Activated naive CD8-positive, alpha-beta T cell treated with anti-CD3 and anti-CD28 coated beads for 36 hours (primary cell): Measurements from ENCODE around the gene CEP128. TPM values are rescaled to one million over a fixed set of nuclear protein-coding genes. Genes with fewer than 3 reads are reported as not detected.
A peak's percentile ranks its signal among the peaks of the same experiment; 100 is the strongest.

Experiments used
- DNase-seq: peaks from one replicate; pipeline ENCODE4 v3.0.0; 2021
- H3K27ac Mint-ChIP-seq: one replicate; pipeline ENCODE4 v1.8.0; 2022; ENCODE audit warnings: mild to moderate bottlenecking, moderate library complexity, mixed read lengths
- H3K27me3 Mint-ChIP-seq: one replicate; pipeline ENCODE4 v1.8.0; 2022; ENCODE audit warnings: mild to moderate bottlenecking, mixed read lengths
- H3K36me3 Mint-ChIP-seq: one replicate; pipeline ENCODE4 v1.8.0; 2021; ENCODE audit warnings: mild to moderate bottlenecking, mixed read lengths
- H3K4me1 Mint-ChIP-seq: one replicate; pipeline ENCODE4 v1.8.0; 2021; ENCODE audit warnings: mixed read lengths
- H3K4me3 Mint-ChIP-seq: one replicate; pipeline ENCODE4 v1.8.0; 2022; ENCODE audit warnings: mild to moderate bottlenecking, moderate library complexity, mixed read lengths
- H3K9me3 Mint-ChIP-seq: one replicate; pipeline ENCODE4 v1.8.0; 2022; ENCODE audit warnings: mixed read lengths
- total RNA-seq, 2 experiments: library from RNA; stranded (reverse); gene quantifications; one replicate each; pipeline ENCODE4 v1.2.3, GENCODE V29; 2021

The CEP128 gene
- total RNA-seq, 2 experiments from 2014 or later = 21.5 to 22.6 TPM

DNA sequence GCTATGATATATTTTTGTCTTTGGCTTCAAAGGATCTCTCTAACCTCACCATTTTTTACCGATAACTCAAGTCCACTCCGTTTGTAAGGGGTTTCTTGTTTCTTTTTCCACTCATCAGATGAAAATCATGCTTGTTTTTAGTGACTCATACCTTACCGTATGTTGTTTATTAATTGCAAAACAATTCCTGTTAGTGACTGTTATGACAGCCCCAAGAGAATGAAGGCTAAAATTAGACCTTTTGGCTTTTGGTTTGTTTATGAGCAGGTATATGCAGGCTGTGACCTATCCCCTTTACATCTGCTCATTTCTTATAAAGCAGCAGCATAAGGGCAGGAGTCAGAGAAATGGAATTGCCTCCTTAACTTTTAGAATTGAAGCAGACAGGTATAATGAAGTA is 319.8 kb downstream of the CEP128 start:
- H3K9me3 Mint-ChIP-seq = peaks cover 11% of the 10 kb centered on the region

GRCh38 chr14:80620434-80620833 is 321.1 kb downstream of the CEP128 start:
- Mint-ChIP-seq H3K27me3 (no peaks in the 10 kb centered on the region), H3K27ac (no peak overlapping the region), H3K4me3 (no peak overlapping the region), H3K36me3 (no peaks in the 10 kb centered on the region), H3K4me1 (no peaks in the 10 kb centered on the region), H3K9me3 (peaks cover 8% of the 10 kb centered on the region)
- no peak for DNase-seq

More for the DNA sequence above, 319.8 kb downstream of the CEP128 start:
- DNase-seq = no peak
- no peaks in the 10 kb centered on the region for H3K36me3 Mint-ChIP-seq
- no peak overlapping the region for H3K4me3 Mint-ChIP-seq
- H3K4me1 Mint-ChIP-seq = no peaks in the 10 kb centered on the region
- H3K27ac Mint-ChIP-seq = no peak overlapping the region
- no peaks in the 10 kb centered on the region for H3K27me3 Mint-ChIP-seq

DNA sequence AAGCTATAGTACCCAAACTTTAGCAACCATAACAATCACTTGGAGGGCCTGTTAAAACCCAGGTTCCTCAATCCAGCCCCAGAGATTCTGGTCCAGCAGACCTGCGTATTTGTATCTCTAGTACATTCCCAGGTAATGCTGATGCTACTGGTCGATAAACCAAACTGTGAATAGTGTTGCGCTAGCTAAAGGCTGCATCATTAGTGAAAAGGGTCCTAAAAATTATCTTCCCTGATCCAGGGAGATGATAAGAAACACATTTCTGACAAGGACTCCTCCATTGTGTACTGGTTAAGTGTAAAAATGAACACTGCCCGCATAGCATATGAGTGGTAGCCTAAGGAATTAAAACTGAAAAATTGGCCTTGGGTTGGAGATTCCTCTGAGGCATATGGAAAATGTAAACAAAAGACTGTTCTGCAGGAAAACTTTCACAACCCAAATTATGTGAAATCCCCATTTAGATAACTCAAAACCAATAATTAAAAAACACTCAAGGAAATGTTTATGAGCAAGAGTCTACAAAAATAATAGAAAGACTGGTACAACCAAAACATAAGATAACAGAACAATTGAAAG is 322.7 kb downstream of the CEP128 start:
- no peak for DNase-seq
- Mint-ChIP-seq H3K27me3 (no peaks in the 10 kb centered on the region), H3K27ac (no peak overlapping the region), H3K9me3 (peaks cover 3% of the 10 kb centered on the region), H3K4me3 (no peak overlapping the region), H3K4me1 (no peaks in the 10 kb centered on the region), H3K36me3 (no peaks in the 10 kb centered on the region)

- no peak overlapping the region for H3K4me3 Mint-ChIP-seq
- DNase-seq = no peak
- H3K4me1 Mint-ChIP-seq = no peaks in the 10 kb centered on the region
- H3K36me3 Mint-ChIP-seq = no peaks in the 10 kb centered on the region
- H3K9me3 Mint-ChIP-seq = peaks cover 2% of the 10 kb centered on the region
- no peaks in the 10 kb centered on the region for H3K27me3 Mint-ChIP-seq
- no peak overlapping the region for H3K27ac Mint-ChIP-seq
Measured at GRCh38 chr14:80615831-80616230, 325.7 kb downstream of the CEP128 start.

- Mint-ChIP-seq H3K27me3 (no peaks in the 10 kb centered on the region), H3K27ac (no peak overlapping the region), H3K9me3 (no peaks in the 10 kb centered on the region), H3K4me3 (no peak overlapping the region), H3K4me1 (no peaks in the 10 kb centered on the region), H3K36me3 (no peaks in the 10 kb centered on the region)
- no peak for DNase-seq
Measured at GRCh38 chr14:80609055-80609454, 332.5 kb downstream of the CEP128 start.

- Mint-ChIP-seq H3K36me3 (no peaks in the 10 kb centered on the region), H3K27me3 (no peaks in the 10 kb centered on the region), H3K27ac (no peak overlapping the region), H3K4me3 (no peak overlapping the region), H3K9me3 (no peaks in the 10 kb centered on the region), H3K4me1 (no peaks in the 10 kb centered on the region)
- DNase-seq = no peak
Measured at GRCh38 chr14:80608563-80608962, 333.0 kb downstream of the CEP128 start.

- no peak overlapping the region for H3K4me3 Mint-ChIP-seq
- H3K4me1 Mint-ChIP-seq = no peaks in the 10 kb centered on the region
- H3K9me3 Mint-ChIP-seq = no peaks in the 10 kb centered on the region
- H3K36me3 Mint-ChIP-seq = no peaks in the 10 kb centered on the region
- no peaks in the 10 kb centered on the region for H3K27me3 Mint-ChIP-seq
- no peak overlapping the region for H3K27ac Mint-ChIP-seq
- no peak for DNase-seq
Measured at GRCh38 chr14:80607430-80608190, 333.9 kb downstream of the CEP128 start.

GRCh38 chr14:80606347-80606772 is 335.2 kb downstream of the CEP128 start:
- Mint-ChIP-seq H3K27ac (no peak overlapping the region), H3K36me3 (no peaks in the 10 kb centered on the region), H3K4me1 (no peaks in the 10 kb centered on the region), H3K4me3 (no peak overlapping the region), H3K9me3 (no peaks in the 10 kb centered on the region), H3K27me3 (no peaks in the 10 kb centered on the region)
- DNase-seq = no peak

GRCh38 chr14:80605536-80605935 is 336.0 kb downstream of the CEP128 start:
- Mint-ChIP-seq H3K9me3 (no peaks in the 10 kb centered on the region), H3K27ac (no peak overlapping the region), H3K27me3 (no peaks in the 10 kb centered on the region), H3K36me3 (no peaks in the 10 kb centered on the region), H3K4me3 (no peak overlapping the region), H3K4me1 (no peaks in the 10 kb centered on the region)
- DNase-seq = no peak

DNA sequence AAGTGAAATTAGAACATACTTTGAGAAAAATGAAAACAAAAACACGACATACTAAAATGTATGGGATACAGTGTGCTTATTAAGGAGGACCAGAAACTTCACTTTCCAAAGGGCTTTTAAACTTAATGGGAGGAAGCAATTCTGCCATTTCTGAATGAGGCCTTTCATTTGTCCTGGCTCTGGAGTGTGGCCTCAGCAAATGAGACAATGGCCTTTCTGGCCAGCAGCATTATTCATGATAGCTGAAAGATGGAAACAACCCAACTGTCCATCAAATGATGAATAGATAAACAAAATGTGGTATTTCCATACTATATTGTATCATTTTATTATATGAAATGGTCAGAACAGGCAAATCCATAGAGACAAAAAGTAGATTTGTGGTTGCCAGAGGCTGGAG is 338.6 kb downstream of the CEP128 start:
- Mint-ChIP-seq H3K27me3 (no peaks in the 10 kb centered on the region), H3K4me3 (no peak overlapping the region), H3K4me1 (no peaks in the 10 kb centered on the region)

GRCh38 chr14:80587096-80587724 is 354.3 kb downstream of the CEP128 start:
- peak overlapping the region; percentile 62 for H3K27ac Mint-ChIP-seq
- peak; percentile 17 for DNase-seq

More for the DNA sequence above, 338.6 kb downstream of the CEP128 start:
- H3K27ac Mint-ChIP-seq = no peak overlapping the region
- no peaks in the 10 kb centered on the region for H3K9me3 Mint-ChIP-seq
- no peak for DNase-seq
- H3K36me3 Mint-ChIP-seq = no peaks in the 10 kb centered on the region

DNA sequence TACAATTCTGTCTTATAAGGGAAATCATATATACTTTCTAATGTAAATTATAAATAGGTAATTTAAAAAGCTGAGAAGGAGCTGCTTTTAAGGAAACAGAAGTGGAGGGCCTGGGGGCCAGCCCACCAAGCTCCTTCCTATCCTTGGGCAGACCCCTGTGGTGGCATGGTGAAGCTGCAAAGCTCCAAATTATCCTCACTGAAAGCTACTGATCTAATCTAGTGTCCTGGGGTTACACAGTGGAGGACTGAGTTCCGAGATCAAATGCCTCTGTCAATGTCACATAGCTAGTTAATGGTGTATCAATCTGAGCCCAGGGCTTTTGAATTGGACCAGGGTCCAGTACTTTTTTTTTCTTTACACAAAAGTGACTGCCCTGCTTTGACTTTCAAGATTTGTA is 355.4 kb downstream of the CEP128 start:
- Mint-ChIP-seq H3K27me3 (no peaks in the 10 kb centered on the region), H3K36me3 (peaks cover 17% of the 10 kb centered on the region), H3K4me1 (peaks cover 16% of the 10 kb centered on the region), H3K4me3 (no peak overlapping the region), H3K27ac (no peak overlapping the region), H3K9me3 (peaks cover 12% of the 10 kb centered on the region)
- no peak for DNase-seq

More at GRCh38 chr14:80587096-80587724, 354.3 kb downstream of the CEP128 start:
- H3K36me3 Mint-ChIP-seq = peaks cover 24% of the 10 kb centered on the region
- H3K4me3 Mint-ChIP-seq = no peak overlapping the region
- H3K4me1 Mint-ChIP-seq = peaks cover 16% of the 10 kb centered on the region
- no peaks in the 10 kb centered on the region for H3K27me3 Mint-ChIP-seq
- H3K9me3 Mint-ChIP-seq = peaks cover 19% of the 10 kb centered on the region

DNA sequence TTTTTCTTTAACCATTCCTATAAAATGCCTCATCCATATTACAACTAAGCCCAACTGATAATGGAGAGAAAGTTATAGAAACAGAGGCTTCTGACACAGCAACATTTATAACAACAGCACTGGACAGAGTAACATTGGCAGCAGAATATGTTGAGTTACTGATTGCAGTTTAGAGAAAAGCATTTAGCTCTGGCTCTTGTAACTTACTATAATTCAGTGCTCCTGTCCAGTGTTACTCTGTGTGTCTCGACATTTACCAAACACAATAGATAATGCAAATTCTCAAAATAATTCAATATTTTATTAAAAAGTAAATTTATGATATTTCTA is 356.1 kb downstream of the CEP128 start:
- Mint-ChIP-seq H3K27me3 (no peaks in the 10 kb centered on the region), H3K4me1 (peaks cover 16% of the 10 kb centered on the region), H3K9me3 (peaks cover 6% of the 10 kb centered on the region), H3K4me3 (no peak overlapping the region), H3K27ac (no peak overlapping the region), H3K36me3 (peaks cover 13% of the 10 kb centered on the region)
- DNase-seq = no peak

DNA sequence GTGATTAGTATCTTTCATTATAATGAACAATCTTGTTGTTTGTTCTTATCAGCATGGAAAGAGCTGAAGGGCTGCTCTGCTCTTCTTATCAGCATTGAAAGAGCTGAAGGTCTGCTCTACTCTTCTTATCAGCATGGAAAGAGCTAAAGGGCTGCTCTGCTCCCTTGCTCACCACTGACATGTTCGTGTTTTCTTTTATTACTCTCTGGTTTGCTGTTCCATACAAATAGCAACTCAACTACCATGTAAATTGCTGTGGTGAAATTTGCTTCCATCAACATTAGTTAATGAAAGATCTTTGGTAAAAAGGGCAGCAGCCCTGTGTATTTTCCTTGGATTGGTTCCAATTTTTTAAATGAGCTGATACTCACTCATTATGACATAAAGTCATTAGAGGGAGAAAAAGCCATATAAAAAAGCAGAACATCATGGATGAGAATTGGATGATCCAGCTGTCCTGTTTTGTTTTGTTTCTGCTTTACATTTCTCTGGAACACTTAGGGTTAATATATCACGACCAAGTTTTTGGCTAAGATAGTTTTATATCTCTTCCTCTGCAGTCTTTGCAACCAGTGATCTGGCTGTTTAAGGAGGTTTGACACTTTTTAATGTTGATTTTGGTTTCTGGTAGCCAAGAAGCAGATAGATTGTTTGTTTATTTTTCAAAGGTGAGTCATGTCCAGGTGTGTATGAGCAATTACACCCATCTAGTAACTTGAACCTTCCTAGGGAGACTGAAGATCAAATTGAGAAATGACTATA is 356.6 kb downstream of the CEP128 start:
- Mint-ChIP-seq H3K4me1 (peaks cover 16% of the 10 kb centered on the region), H3K4me3 (no peak overlapping the region), H3K27me3 (no peaks in the 10 kb centered on the region), H3K36me3 (peaks cover 8% of the 10 kb centered on the region), H3K9me3 (peaks cover under 1% of the 10 kb centered on the region), H3K27ac (no peak overlapping the region)
- no peak for DNase-seq

DNA sequence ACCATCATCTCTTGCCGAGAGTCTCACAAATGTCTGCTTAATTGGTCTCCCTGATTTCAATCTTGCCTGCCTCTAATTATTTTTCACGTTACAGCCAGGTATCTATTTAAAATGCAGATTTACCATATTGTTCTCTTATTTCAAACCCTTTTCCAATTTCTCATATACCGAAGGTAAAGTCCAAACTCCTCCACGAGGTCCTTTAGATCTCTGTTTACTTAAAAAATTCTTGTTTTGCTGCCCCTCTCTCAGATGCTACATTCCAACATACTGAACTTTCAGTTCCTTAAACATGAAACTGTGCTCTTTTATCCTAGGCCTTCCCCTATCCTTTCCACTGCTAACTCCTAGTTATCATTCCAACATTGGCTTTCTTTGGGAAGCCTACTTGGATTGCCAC is 363.9 kb downstream of the CEP128 start:
- Mint-ChIP-seq H3K27ac (no peak overlapping the region), H3K36me3 (peaks cover 7% of the 10 kb centered on the region), H3K4me3 (no peak overlapping the region), H3K9me3 (no peaks in the 10 kb centered on the region), H3K27me3 (no peaks in the 10 kb centered on the region), H3K4me1 (no peaks in the 10 kb centered on the region)
- no peak for DNase-seq
